ENCODE results near the gene ABHD2.

GRCh38 chr15:89157918-89158564 lies 69.8 kb downstream of the ABHD2 start:
- TF ChIP-seq FOXA1 (IDR thresholded peaks at IDR 0.05): no peak
- no peak for TF ChIP-seq TARDBP (IDR thresholded peaks at IDR 0.05)
- TF ChIP-seq NFRKB (IDR thresholded peaks at IDR 0.05): no peak
- no peak for TF ChIP-seq ARNT (IDR thresholded peaks at IDR 0.05)
